HepG2 (cell line): Measurements from ENCODE around the gene NAP1L4. TPM values are rescaled to one million over a fixed set of nuclear protein-coding genes. Genes with fewer than 3 reads are reported as not detected.
A peak's percentile ranks its signal among the peaks of the same experiment; 100 is the strongest.

Experiments
- ARID2 ChIP-seq: sonication (generic); formaldehyde crosslinking; IDR thresholded peaks from 2 replicates; pipeline ENCODE4 v1.8.1; 2022; ENCODE audit warnings: mild to moderate bottlenecking, missing genetic modification reagents, borderline replicate concordance
- ARNTL ChIP-seq: sonication (generic); formaldehyde crosslinking; IDR thresholded peaks from 2 replicates; pipeline ENCODE4 v1.4.0; 2020; ENCODE audit warnings: mild to moderate bottlenecking, missing genetic modification reagents
- BHLHE40 ChIP-seq: IDR thresholded peaks from 2 replicates; pipeline ENCODE4 v1.6.1; 2011; ENCODE audit warnings: low read length, improper control_type of control experiment
- BORCS8-MEF2B ChIP-seq: sonication (generic); formaldehyde crosslinking; IDR thresholded peaks from 2 replicates; pipeline ENCODE4 v1.8.0; 2022; ENCODE audit warnings: mild to moderate bottlenecking, missing genetic modification reagents
- CBX1 ChIP-seq: IDR thresholded peaks from one replicate; pipeline ENCODE4 v1.6.1; 2016; ENCODE audit warnings: antibody characterized with exemption, low read depth
- FOSL1 ChIP-seq: sonication (generic); formaldehyde crosslinking; IDR thresholded peaks from 2 replicates; pipeline ENCODE4 v1.9.0; 2021; ENCODE audit warnings: missing genetic modification reagents, borderline replicate concordance
- HMG20B ChIP-seq: conservative IDR thresholded peaks from 2 replicates; pipeline ENCODE4 v1.6.1; 2016; ENCODE audit warnings: missing genetic modification reagents, missing compliant biosample characterization
- KAT7 ChIP-seq: IDR thresholded peaks from 2 replicates; pipeline ENCODE4 v1.6.1; 2018; ENCODE audit warnings: borderline replicate concordance, missing compliant biosample characterization
- KLF13 ChIP-seq: sonication (generic); formaldehyde crosslinking; IDR thresholded peaks from 2 replicates; pipeline ENCODE4 v1.4.0; 2020; ENCODE audit warnings: mild to moderate bottlenecking, missing genetic modification reagents
- MZF1 ChIP-seq: sonication (generic); formaldehyde crosslinking; IDR thresholded peaks from 2 replicates; pipeline ENCODE4 v1.8.1; 2023; ENCODE audit warnings: mild to moderate bottlenecking, missing genetic modification reagents, borderline replicate concordance
- NFE2 ChIP-seq: sonication (generic); formaldehyde crosslinking; IDR thresholded peaks from 2 replicates; pipeline ENCODE4 v1.4.0; 2020; ENCODE audit warnings: missing genetic modification reagents
- NFYB ChIP-seq: sonication (generic); formaldehyde crosslinking; IDR thresholded peaks from 2 replicates; pipeline ENCODE4 v1.4.0; 2020; ENCODE audit warnings: missing genetic modification reagents
- NFYC ChIP-seq: IDR thresholded peaks from 2 replicates; pipeline ENCODE4 v1.6.1; 2016; ENCODE audit warnings: missing genetic modification reagents, missing compliant biosample characterization
- PLRG1 ChIP-seq: fragments of 450-650 bp; conservative IDR thresholded peaks from 2 replicates; pipeline ENCODE4 v1.6.1; 2016
- REXO4 ChIP-seq: sonication (generic); formaldehyde crosslinking; IDR thresholded peaks from 2 replicates; pipeline ENCODE4 v1.8.0; 2022; ENCODE audit warnings: missing genetic modification reagents, mild to moderate bottlenecking, borderline replicate concordance
- SAP130 ChIP-seq: IDR thresholded peaks from 2 replicates; pipeline ENCODE4 v1.6.1; 2016; ENCODE audit warnings: low read depth
- SIX4 ChIP-seq: sonication (generic); formaldehyde crosslinking; IDR thresholded peaks from 2 replicates; pipeline ENCODE4 v1.4.0; 2020; ENCODE audit warnings: missing genetic modification reagents
- TOPORS ChIP-seq: sonication (generic); formaldehyde crosslinking; IDR thresholded peaks from 2 replicates; pipeline ENCODE4 v1.8.0; 2023; ENCODE audit warnings: mild to moderate bottlenecking, missing genetic modification reagents
- ZFAT ChIP-seq: sonication (generic); formaldehyde crosslinking; conservative IDR thresholded peaks from 2 replicates; pipeline ENCODE4 v1.8.1; 2023; ENCODE audit warnings: missing genetic modification reagents, inconsistent platforms
- ZNF138 ChIP-seq: sonication (generic); formaldehyde crosslinking; IDR thresholded peaks from 2 replicates; pipeline ENCODE4 v1.5.0; 2020; ENCODE audit warnings: mild to moderate bottlenecking, low read depth, missing genetic modification reagents
- ZNF232 ChIP-seq: sonication (generic); formaldehyde crosslinking; IDR thresholded peaks from 2 replicates; pipeline ENCODE4 v1.4.0; 2020; ENCODE audit warnings: missing genetic modification reagents, borderline replicate concordance
- ZNF543 ChIP-seq: sonication (generic); formaldehyde crosslinking; IDR thresholded peaks from 2 replicates; pipeline ENCODE4 v1.4.0; 2020; ENCODE audit warnings: mild to moderate bottlenecking, missing genetic modification reagents
- ZNF746 ChIP-seq: sonication (generic); formaldehyde crosslinking; IDR thresholded peaks from 2 replicates; pipeline ENCODE4 v1.8.0; 2022; ENCODE audit warnings: mild to moderate bottlenecking, missing genetic modification reagents
- polyA plus RNA-seq, 8 experiments: library from polyadenylated mRNA; depleted of rRNA in 3 of 8; stranded (reverse) in 7 of 8; unstranded in 1 of 8; fragments of >200 nt; fragmentation: Illumina TruSeq in 4 of 8; extraction: Trizol in 4 of 8; gene quantifications; 2 replicates each; pipeline versions ENCODE4 v1.2.1 to v1.2.3, GENCODE V29; 2011 to 2016; ENCODE audit warnings: low read depth in 4 of 8, missing spikeins in 1 of 8, mixed read lengths in 1 of 8; ENCODE audit not compliant: insufficient read depth in 1 of 8
- total RNA-seq, 5 experiments: library from RNA; depleted of rRNA; stranded (reverse); fragments of >200 nt; fragmentation: Illumina TruSeq; extraction: Trizol; gene quantifications; 2 replicates each; pipeline ENCODE4 v1.2.3, GENCODE V29; 2016; ENCODE audit warnings: low read depth in 1 of 5
- TF ChIP-seq, protein P1 (sequence below): fragments of 450-650 bp; IDR thresholded peaks from 2 replicates; pipeline ENCODE4 v1.6.1; 2017; ENCODE audit warnings: mild to moderate bottlenecking
- TF ChIP-seq, protein P2 (sequence below): sonication (generic); formaldehyde crosslinking; conservative IDR thresholded peaks from 2 replicates; pipeline ENCODE4 v1.4.0; 2020; ENCODE audit warnings: mild to moderate bottlenecking, missing genetic modification reagents, moderate library complexity
- TF ChIP-seq, protein P3 (sequence below): sonication (generic); formaldehyde crosslinking; IDR thresholded peaks from 2 replicates; pipeline ENCODE4 v1.5.1; 2020; ENCODE audit warnings: missing genetic modification reagents, mild to moderate bottlenecking, borderline replicate concordance

NAP1L4 gene
- total and polyA plus RNA-seq, 2 of the 13 experiments (the other 11 are each of a cell fraction or from before 2014, with no cell fraction given), result 64.0 to 186 TPM

DNA sequence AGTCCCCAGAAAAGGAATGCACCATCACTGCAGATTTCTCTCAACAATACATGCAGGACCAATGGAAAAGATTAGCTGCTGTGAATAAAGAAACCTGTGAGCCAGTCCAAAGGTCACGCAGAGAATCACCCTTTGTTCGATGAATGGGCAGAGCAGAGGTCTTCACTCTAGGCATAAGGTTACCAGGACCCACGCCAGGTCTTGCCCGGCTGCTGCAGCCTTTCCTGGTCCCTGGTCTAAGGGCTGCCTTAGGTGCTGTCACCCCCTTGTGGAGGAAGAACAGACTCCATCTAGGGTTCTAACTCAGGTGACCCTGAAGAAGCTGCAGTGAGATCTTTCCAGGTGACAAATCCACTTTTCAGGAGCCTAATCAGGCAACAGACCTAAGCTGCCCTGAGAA lies 29.0 kb upstream of the NAP1L4 start (continued):
- TF ChIP-seq, protein P1, sequence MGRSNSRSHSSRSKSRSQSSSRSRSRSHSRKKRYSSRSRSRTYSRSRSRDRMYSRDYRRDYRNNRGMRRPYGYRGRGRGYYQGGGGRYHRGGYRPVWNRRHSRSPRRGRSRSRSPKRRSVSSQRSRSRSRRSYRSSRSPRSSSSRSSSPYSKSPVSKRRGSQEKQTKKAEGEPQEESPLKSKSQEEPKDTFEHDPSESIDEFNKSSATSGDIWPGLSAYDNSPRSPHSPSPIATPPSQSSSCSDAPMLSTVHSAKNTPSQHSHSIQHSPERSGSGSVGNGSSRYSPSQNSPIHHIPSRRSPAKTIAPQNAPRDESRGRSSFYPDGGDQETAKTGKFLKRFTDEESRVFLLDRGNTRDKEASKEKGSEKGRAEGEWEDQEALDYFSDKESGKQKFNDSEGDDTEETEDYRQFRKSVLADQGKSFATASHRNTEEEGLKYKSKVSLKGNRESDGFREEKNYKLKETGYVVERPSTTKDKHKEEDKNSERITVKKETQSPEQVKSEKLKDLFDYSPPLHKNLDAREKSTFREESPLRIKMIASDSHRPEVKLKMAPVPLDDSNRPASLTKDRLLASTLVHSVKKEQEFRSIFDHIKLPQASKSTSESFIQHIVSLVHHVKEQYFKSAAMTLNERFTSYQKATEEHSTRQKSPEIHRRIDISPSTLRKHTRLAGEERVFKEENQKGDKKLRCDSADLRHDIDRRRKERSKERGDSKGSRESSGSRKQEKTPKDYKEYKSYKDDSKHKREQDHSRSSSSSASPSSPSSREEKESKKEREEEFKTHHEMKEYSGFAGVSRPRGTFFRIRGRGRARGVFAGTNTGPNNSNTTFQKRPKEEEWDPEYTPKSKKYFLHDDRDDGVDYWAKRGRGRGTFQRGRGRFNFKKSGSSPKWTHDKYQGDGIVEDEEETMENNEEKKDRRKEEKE, result no peak
- TF ChIP-seq ARID2 (no peak), BHLHE40 (no peak; the same call in 1 of the 2 replicates), ZNF543 (CRISPR knock-in tag) (no peak), BORCS8-MEF2B (CRISPR knock-in tag) (no peak), SIX4 (CRISPR knock-in tag) (no peak), KLF13 (CRISPR knock-in tag) (no peak), PLRG1 (no peak), ZFAT (CRISPR knock-in tag) (no peak), NFYC (CRISPR knock-in tag) (0 out of 2 replicates have a peak, but pooled peaks have one; percentile 15), NFYB (no peak), ZNF746 (CRISPR knock-in tag) (no peak), CBX1 (no peak), HMG20B (CRISPR knock-in tag) (0 out of 2 replicates have a peak, but pooled peaks have one; percentile 49), SAP130 (CRISPR knock-in tag) (peak; percentile 51), NFE2 (no peak), MZF1 (CRISPR knock-in tag) (no peak), ZNF232 (CRISPR knock-in tag) (no peak), FOSL1 (CRISPR knock-in tag) (no peak), KAT7 (CRISPR knock-in tag) (no peak), ARNTL (CRISPR knock-in tag) (no peak), ZNF138 (CRISPR knock-in tag) (no peak), TOPORS (CRISPR knock-in tag) (no peak), REXO4 (CRISPR knock-in tag) (no peak)
- TF ChIP-seq, protein P2, sequence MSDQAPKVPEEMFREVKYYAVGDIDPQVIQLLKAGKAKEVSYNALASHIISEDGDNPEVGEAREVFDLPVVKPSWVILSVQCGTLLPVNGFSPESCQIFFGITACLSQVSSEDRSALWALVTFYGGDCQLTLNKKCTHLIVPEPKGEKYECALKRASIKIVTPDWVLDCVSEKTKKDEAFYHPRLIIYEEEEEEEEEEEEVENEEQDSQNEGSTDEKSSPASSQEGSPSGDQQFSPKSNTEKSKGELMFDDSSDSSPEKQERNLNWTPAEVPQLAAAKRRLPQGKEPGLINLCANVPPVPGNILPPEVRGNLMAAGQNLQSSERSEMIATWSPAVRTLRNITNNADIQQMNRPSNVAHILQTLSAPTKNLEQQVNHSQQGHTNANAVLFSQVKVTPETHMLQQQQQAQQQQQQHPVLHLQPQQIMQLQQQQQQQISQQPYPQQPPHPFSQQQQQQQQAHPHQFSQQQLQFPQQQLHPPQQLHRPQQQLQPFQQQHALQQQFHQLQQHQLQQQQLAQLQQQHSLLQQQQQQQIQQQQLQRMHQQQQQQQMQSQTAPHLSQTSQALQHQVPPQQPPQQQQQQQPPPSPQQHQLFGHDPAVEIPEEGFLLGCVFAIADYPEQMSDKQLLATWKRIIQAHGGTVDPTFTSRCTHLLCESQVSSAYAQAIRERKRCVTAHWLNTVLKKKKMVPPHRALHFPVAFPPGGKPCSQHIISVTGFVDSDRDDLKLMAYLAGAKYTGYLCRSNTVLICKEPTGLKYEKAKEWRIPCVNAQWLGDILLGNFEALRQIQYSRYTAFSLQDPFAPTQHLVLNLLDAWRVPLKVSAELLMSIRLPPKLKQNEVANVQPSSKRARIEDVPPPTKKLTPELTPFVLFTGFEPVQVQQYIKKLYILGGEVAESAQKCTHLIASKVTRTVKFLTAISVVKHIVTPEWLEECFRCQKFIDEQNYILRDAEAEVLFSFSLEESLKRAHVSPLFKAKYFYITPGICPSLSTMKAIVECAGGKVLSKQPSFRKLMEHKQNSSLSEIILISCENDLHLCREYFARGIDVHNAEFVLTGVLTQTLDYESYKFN, result peak; percentile 38; the same call in 1 of the 2 replicates
- TF ChIP-seq, protein P3, sequence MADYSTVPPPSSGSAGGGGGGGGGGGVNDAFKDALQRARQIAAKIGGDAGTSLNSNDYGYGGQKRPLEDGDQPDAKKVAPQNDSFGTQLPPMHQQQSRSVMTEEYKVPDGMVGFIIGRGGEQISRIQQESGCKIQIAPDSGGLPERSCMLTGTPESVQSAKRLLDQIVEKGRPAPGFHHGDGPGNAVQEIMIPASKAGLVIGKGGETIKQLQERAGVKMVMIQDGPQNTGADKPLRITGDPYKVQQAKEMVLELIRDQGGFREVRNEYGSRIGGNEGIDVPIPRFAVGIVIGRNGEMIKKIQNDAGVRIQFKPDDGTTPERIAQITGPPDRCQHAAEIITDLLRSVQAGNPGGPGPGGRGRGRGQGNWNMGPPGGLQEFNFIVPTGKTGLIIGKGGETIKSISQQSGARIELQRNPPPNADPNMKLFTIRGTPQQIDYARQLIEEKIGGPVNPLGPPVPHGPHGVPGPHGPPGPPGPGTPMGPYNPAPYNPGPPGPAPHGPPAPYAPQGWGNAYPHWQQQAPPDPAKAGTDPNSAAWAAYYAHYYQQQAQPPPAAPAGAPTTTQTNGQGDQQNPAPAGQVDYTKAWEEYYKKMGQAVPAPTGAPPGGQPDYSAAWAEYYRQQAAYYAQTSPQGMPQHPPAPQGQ (CRISPR knock-in tag), result no peak
